Gastroesophageal sphincter (tissue), 4 donors: ENCODE measurements around the gene DCP1B. TPM values are rescaled to one million over a fixed set of nuclear protein-coding genes. Genes with fewer than 3 reads are reported as not detected.

Experiments used
- ATAC-seq: fragments of 150-250 bp; one replicate; pipeline ENCODE4 v1.9.1; 2016; ENCODE audit warnings: mild to moderate bottlenecking, moderate library complexity
- H3K27ac ChIP-seq, 4 donors: fragments of 200-600 bp; sonication (generic) in 3 of 4; 1 replicate in 3 of 4; 2 replicates in 1 of 4; pipeline ENCODE4 v1.5.1; 2016 to 2019
- H3K27me3 ChIP-seq: fragments of 200-600 bp; sonication (generic); one replicate; pipeline ENCODE4 v1.5.1; 2019
- H3K36me3 ChIP-seq, 2 donors: fragments of 200-600 bp; sonication (generic); one replicate each; pipeline ENCODE4 v1.5.1; 2019; ENCODE audit warnings: control low read depth in 1 of 2
- H3K4me1 ChIP-seq, 3 donors: fragments of 200-600 bp; sonication (generic); 1 replicate in 2 of 3; 2 replicates in 1 of 3; pipeline ENCODE4 v1.5.1; 2016 to 2019; ENCODE audit warnings: control low read depth in 2 of 3
- H3K4me3 ChIP-seq, 2 donors: fragments of 200-600 bp; sonication (generic); one replicate each; pipeline ENCODE4 v1.5.1; 2019; ENCODE audit warnings: mild to moderate bottlenecking in 1 of 2, moderate library complexity in 1 of 2
- H3K9me3 ChIP-seq, 3 donors: fragments of 200-600 bp; sonication (generic); one replicate each; pipeline ENCODE4 v1.5.1; 2017 to 2019; ENCODE audit warnings: control low read depth in 2 of 3
- EP300 ChIP-seq: sonication (generic); formaldehyde crosslinking; IDR thresholded peaks from one replicate; pipeline ENCODE4 v1.6.1; 2017; ENCODE audit warnings: antibody characterized with exemption, mild to moderate bottlenecking
- POLR2A ChIP-seq, 2 donors: fragments of 450-650 bp; IDR thresholded peaks; one replicate each; pipeline ENCODE4 v1.6.1; 2017; ENCODE audit warnings: antibody characterized with exemption in 2 of 2, mild to moderate bottlenecking in 2 of 2, moderate library complexity in 1 of 2
- POLR2AphosphoS5 ChIP-seq: sonication (generic); formaldehyde crosslinking; IDR thresholded peaks from one replicate; pipeline ENCODE4 v1.6.1; 2017; ENCODE audit warnings: antibody characterized with exemption
- WGBS, 2 donors: methylation state at CpG; one replicate each; pipeline ENCODE4 v1.1.5; 2018; ENCODE audit warnings: low coverage in 1 of 2; 5-methylcytosine and 5-hydroxymethylcytosine counted together
- total RNA-seq, 4 donors: library from RNA; depleted of rRNA; stranded (reverse); fragments of >200 nt; gene quantifications; one replicate each; pipeline ENCODE4 v1.1.0, GENCODE V29; 2016
- TF ChIP-seq, protein P1 (sequence below), 4 experiments: fragments of 200-600 bp in 2 of 4; fragments of 450-650 bp in 2 of 4; sonication (generic) in 1 of 4; IDR thresholded peaks; one replicate each; pipeline ENCODE4 v1.5.1; 2017 to 2019; ENCODE audit warnings: antibody characterized with exemption in 4 of 4, mild to moderate bottlenecking in 2 of 4, moderate library complexity in 2 of 4

DCP1B gene
- total RNA-seq, 4 donors from 2014 or later: 26.1 to 30.4 (median 27.9) TPM

DNA sequence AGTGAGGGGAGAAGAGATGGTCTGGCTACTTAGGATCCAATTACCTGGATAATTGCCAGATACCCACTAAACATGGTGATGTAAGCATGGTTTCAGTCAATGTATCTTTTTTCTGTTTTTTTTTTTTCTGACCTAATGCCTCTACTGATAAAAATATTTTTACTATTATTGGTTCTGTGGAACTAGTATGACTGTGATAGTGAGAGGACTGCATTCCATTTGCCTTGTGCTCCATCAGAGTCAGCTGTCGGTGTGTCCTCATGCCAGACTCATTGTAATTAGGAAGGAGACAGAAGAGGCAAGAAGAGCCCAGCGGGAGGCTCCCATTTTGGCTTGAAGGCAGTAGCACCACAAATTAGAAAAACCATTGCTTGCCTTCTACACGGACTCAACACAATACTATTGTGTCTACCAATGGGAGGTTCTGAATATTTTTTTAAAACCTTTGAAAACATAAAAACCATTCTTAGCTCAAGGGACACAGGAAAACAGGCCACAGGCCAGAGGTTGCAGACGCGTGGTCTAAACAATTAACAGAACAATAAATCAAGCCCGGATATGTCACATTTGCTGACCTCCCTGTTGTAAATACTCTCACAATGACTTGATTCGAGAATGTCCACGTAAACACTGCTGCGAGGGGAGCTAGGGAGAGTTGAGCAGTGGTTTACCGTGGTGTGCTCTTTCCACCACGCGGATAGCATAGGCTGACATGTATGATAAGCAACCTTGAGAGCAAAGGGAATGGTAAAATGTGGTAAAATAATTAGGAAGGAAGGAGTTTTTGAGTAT lies 13.5 kb upstream of the DCP1B start:
- TF ChIP-seq, protein P1, sequence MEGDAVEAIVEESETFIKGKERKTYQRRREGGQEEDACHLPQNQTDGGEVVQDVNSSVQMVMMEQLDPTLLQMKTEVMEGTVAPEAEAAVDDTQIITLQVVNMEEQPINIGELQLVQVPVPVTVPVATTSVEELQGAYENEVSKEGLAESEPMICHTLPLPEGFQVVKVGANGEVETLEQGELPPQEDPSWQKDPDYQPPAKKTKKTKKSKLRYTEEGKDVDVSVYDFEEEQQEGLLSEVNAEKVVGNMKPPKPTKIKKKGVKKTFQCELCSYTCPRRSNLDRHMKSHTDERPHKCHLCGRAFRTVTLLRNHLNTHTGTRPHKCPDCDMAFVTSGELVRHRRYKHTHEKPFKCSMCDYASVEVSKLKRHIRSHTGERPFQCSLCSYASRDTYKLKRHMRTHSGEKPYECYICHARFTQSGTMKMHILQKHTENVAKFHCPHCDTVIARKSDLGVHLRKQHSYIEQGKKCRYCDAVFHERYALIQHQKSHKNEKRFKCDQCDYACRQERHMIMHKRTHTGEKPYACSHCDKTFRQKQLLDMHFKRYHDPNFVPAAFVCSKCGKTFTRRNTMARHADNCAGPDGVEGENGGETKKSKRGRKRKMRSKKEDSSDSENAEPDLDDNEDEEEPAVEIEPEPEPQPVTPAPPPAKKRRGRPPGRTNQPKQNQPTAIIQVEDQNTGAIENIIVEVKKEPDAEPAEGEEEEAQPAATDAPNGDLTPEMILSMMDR (IDR thresholded peaks at IDR 0.05): no peak
- TF ChIP-seq POLR2AphosphoS5 (no peak), POLR2A (IDR thresholded peaks at IDR 0.05) (no peak), EP300 (no peak)
- no peaks in the 10 kb centered on the region for H3K9me3 ChIP-seq
- H3K4me3 ChIP-seq: no peak overlapping the region
- H3K4me1 ChIP-seq: peaks cover 5 to 21% (median 7%) of the 10 kb centered on the region in 3 donors
- H3K27me3 ChIP-seq: no peaks in the 10 kb centered on the region
- WGBS, 2 donors: 51 to 56% methylated on average over 9 to 12 of the region's 12 CpGs
- ATAC-seq: no peak
- no peaks in the 10 kb centered on the region for H3K36me3 ChIP-seq
- H3K27ac ChIP-seq: no peak overlapping the region

- no peaks in the 10 kb centered on the region for H3K36me3 ChIP-seq
- peaks cover 5 to 28% (median 7%) of the 10 kb centered on the region in 3 donors for H3K4me1 ChIP-seq
- no peak overlapping the region for H3K4me3 ChIP-seq
- no peaks in the 10 kb centered on the region for H3K9me3 ChIP-seq
- ATAC-seq: no peak
- no peak for TF ChIP-seq EP300
- TF ChIP-seq POLR2A (IDR thresholded peaks at IDR 0.05): no peak
- TF ChIP-seq, protein P1 (IDR thresholded peaks at IDR 0.05): no peak
- no peak for TF ChIP-seq POLR2AphosphoS5
- 87 to 96% methylated on average over 8 to 9 of the region's 9 CpGs for WGBS, 2 donors
- no peak overlapping the region for H3K27ac ChIP-seq
- H3K27me3 ChIP-seq: no peaks in the 10 kb centered on the region
Measured at GRCh38 chr12:2016862-2017545, 12.7 kb upstream of the DCP1B start.

DNA sequence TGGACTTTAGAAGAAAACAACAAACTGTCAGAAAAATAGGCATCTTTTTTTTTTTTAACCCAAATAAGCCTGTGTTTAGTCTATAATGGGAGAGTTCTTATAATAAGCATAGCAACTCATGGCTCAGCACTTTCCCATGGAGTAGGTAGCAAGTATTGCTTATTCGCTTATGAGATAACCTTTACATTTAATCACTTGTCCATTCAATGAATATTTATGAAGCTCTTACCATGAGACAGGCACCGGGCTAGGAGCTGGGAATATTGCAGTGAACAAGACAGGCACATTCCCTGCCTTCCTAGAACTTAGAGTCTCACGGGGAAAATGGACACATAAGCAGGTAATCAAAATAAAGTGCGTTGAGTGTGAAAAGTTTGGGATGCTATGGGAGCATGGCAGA lies 10.0 kb upstream of the DCP1B start:
- Histone ChIP-seq H3K4me1 (peaks cover 5 to 33% (median 7%) of the 10 kb centered on the region in 3 donors), H3K4me3 (no peak overlapping the region), H3K9me3 (no peaks in the 10 kb centered on the region), H3K27me3 (no peaks in the 10 kb centered on the region), H3K27ac (peak overlapping the region in 3 of 4 donors; percentile 35 to 51 (median 40)), H3K36me3 (no peaks in the 10 kb centered on the region)
- no peak for ATAC-seq
- WGBS, 2 donors: 48 to 84% methylated on average over 4 of the region's 4 CpGs
- no peak for TF ChIP-seq POLR2A (IDR thresholded peaks at IDR 0.05)
- TF ChIP-seq, protein P1 (IDR thresholded peaks at IDR 0.05): no peak
- no peak for TF ChIP-seq EP300
- TF ChIP-seq POLR2AphosphoS5: no peak

GRCh38 chr12:2013527-2014223 lies 9.4 kb upstream of the DCP1B start:
- Histone ChIP-seq H3K9me3 (no peaks in the 10 kb centered on the region), H3K4me1 (peaks cover 5 to 39% (median 7%) of the 10 kb centered on the region in 3 donors), H3K27me3 (no peaks in the 10 kb centered on the region), H3K36me3 (no peaks in the 10 kb centered on the region), H3K4me3 (no peak overlapping the region), H3K27ac (peak overlapping the region; percentile 35 to 76 (median 46))
- WGBS, 2 donors: 0 to 13% methylated on average over 2 to 4 of the region's 4 CpGs
- TF ChIP-seq, protein P1 (IDR thresholded peaks at IDR 0.05): peak in 2 of 4 experiments; percentile 6 to 19
- TF ChIP-seq POLR2A (IDR thresholded peaks at IDR 0.05): no peak
- peak; percentile 73 for ATAC-seq
